Calu3 (cell line): Measurements from ENCODE around the gene TTC33. TPM values are rescaled to one million over a fixed set of nuclear protein-coding genes. Genes with fewer than 3 reads are reported as not detected.

Experiments
- BruUV-seq: library from RNA; stranded (reverse); fragments of 400-500 nt; replicated peaks from 2 replicates; lab custom pipeline; 2021; lab: Mats Ljungman, UMichigan
- CTCF ChIA-PET: fragments of 300-600 bp; sonication (Branson Sonifier 250); formaldehyde crosslinking; loops from one replicate; lab custom pipeline; 2022; ENCODE audit warnings: antibody characterized with exemption; lab: Charles Lee
- DNase-seq: peaks from one replicate; pipeline ENCODE4 v3.0.0; 2022
- H3K27ac Mint-ChIP-seq: one replicate; pipeline ENCODE4 v1.8.0; 2022; ENCODE audit warnings: mixed read lengths; ENCODE audit not compliant: unreplicated experiment
- H3K27me3 Mint-ChIP-seq: one replicate; pipeline ENCODE4 v1.8.0; 2022; ENCODE audit warnings: mixed read lengths; ENCODE audit not compliant: unreplicated experiment
- H3K36me3 Mint-ChIP-seq: one replicate; pipeline ENCODE4 v1.8.0; 2022; ENCODE audit warnings: mild to moderate bottlenecking, moderate library complexity, mixed read lengths; ENCODE audit not compliant: insufficient read depth, unreplicated experiment
- H3K4me1 Mint-ChIP-seq: one replicate; pipeline ENCODE4 v1.8.0; 2022; ENCODE audit warnings: mild to moderate bottlenecking, low read depth, mixed read lengths; ENCODE audit not compliant: unreplicated experiment
- H3K4me3 Mint-ChIP-seq: one replicate; pipeline ENCODE4 v1.8.0; 2022; ENCODE audit warnings: mild to moderate bottlenecking, low read depth, moderate library complexity, mixed read lengths; ENCODE audit not compliant: unreplicated experiment
- H3K9me3 Mint-ChIP-seq: one replicate; pipeline ENCODE4 v1.8.0; 2022; ENCODE audit warnings: low read depth, mixed read lengths; ENCODE audit not compliant: unreplicated experiment
- CTCF ChIP-seq: fragments of 200-600 bp; IDR thresholded peaks from one replicate; pipeline ENCODE4 v1.8.0; 2022; ENCODE audit warnings: antibody characterized with exemption; ENCODE audit not compliant: unreplicated experiment
- intact Hi-C: fragments of 100-400 bp; cut with micrococcal nuclease; formaldehyde crosslinking; loops from one replicate; pipeline ENCODE4 v1.10.0; 2022; ENCODE audit not compliant: unreplicated experiment
- total RNA-seq: library from RNA; stranded (reverse); gene quantifications from 2 replicates; pipeline ENCODE4 v1.2.3, GENCODE V29; 2022

Gene TTC33
- total RNA-seq, 1 experiment from 2014 or later = 11.3 TPM

- Mint-ChIP-seq H3K27me3 (no peaks in the 10 kb centered on the region), H3K4me1 (no peaks in the 10 kb centered on the region), H3K4me3 (no peak overlapping the region), H3K9me3 (no peaks in the 10 kb centered on the region), H3K27ac (no peak overlapping the region), H3K36me3 (no peaks in the 10 kb centered on the region)
- BruUV-seq = no TSS peak
- no peak for TF ChIP-seq CTCF
- CTCF ChIA-PET = no interaction called here
- intact Hi-C loops = no loop called here
- no peak for DNase-seq
Observed at GRCh38 chr5:40502736-40503135, 253.0 kb downstream of the TTC33 start.

- BruUV-seq = no TSS peak
- no peak for TF ChIP-seq CTCF
- Mint-ChIP-seq H3K27ac (no peak overlapping the region), H3K27me3 (no peaks in the 10 kb centered on the region), H3K4me3 (no peak overlapping the region), H3K36me3 (no peaks in the 10 kb centered on the region), H3K9me3 (no peaks in the 10 kb centered on the region), H3K4me1 (no peaks in the 10 kb centered on the region)
- CTCF ChIA-PET = no interaction called here
- intact Hi-C loops = no loop called here
- no peak for DNase-seq
Observed at GRCh38 chr5:40501711-40502444, 253.9 kb downstream of the TTC33 start.

- no peak overlapping the region for H3K27ac Mint-ChIP-seq
- no peak overlapping the region for H3K4me3 Mint-ChIP-seq
- intact Hi-C loops = no loop called here
- no peaks in the 10 kb centered on the region for H3K9me3 Mint-ChIP-seq
- H3K36me3 Mint-ChIP-seq = no peaks in the 10 kb centered on the region
- no peak for DNase-seq
- CTCF ChIA-PET = no interaction called here
- no peak for TF ChIP-seq CTCF
- BruUV-seq = no TSS peak
- no peaks in the 10 kb centered on the region for H3K27me3 Mint-ChIP-seq
- no peaks in the 10 kb centered on the region for H3K4me1 Mint-ChIP-seq
Observed at GRCh38 chr5:40499518-40500273, 256.1 kb downstream of the TTC33 start.

GRCh38 chr5:40499007-40499406 is 256.8 kb downstream of the TTC33 start:
- no peak for DNase-seq
- Mint-ChIP-seq H3K36me3 (no peaks in the 10 kb centered on the region), H3K4me3 (no peak overlapping the region), H3K9me3 (no peaks in the 10 kb centered on the region), H3K27ac (no peak overlapping the region), H3K4me1 (no peaks in the 10 kb centered on the region), H3K27me3 (no peaks in the 10 kb centered on the region)
- TF ChIP-seq CTCF = no peak
- intact Hi-C loops = no loop called here
- CTCF ChIA-PET = no interaction called here
- no TSS peak for BruUV-seq
